Psoas muscle (tissue), 8 donors: ENCODE results near the gene POLR3C. TPM values are rescaled to one million over a fixed set of nuclear protein-coding genes. Genes with fewer than 3 reads are reported as not detected.
A peak's percentile ranks its signal among the peaks of the same experiment; 100 is the strongest.

ENCODE experiments used
- ATAC-seq, 4 donors: fragments of 200-7000 bp; cut with Tn5 transposase; one replicate each; pipeline ENCODE4 v1.9.1; 2020; ENCODE audit warnings: moderate library complexity in 3 of 4, mild to moderate bottlenecking in 2 of 4
- DNase-seq, 2 donors: peaks; one replicate each; pipeline ENCODE4 v3.0.0-alpha.2; 2020
- H3K27ac ChIP-seq: fragments of 200-600 bp; one replicate; pipeline ENCODE4 v1.8.0; 2022
- H3K27me3 ChIP-seq, 3 donors: fragments of 200-600 bp in 1 of 3; one replicate each; pipeline versions ENCODE4 v1.6.1 to v1.8.0; 2013 to 2022; ENCODE audit warnings: low read length in 2 of 3, mild to moderate bottlenecking in 2 of 3, moderate library complexity in 1 of 3; ENCODE audit not compliant: insufficient read depth in 3 of 3
- H3K36me3 ChIP-seq, 2 donors: fragments of 200-600 bp in 1 of 2; one replicate each; pipeline versions ENCODE4 v1.6.1 to v1.8.0; 2013 to 2022; ENCODE audit warnings: low read depth in 1 of 2, mild to moderate bottlenecking in 1 of 2, moderate library complexity in 1 of 2; ENCODE audit not compliant: insufficient read depth in 1 of 2
- H3K4me1 ChIP-seq: fragments of 200-600 bp; one replicate; pipeline ENCODE4 v1.8.0; 2022
- H3K4me3 ChIP-seq: fragments of 200-600 bp; one replicate; pipeline ENCODE4 v1.8.0; 2022; ENCODE audit warnings: mild to moderate bottlenecking
- H3K9me3 ChIP-seq: fragments of 200-600 bp; one replicate; pipeline ENCODE4 v1.8.0; 2022
- CTCF ChIP-seq: fragments of 200-600 bp; IDR thresholded peaks from one replicate; pipeline ENCODE4 v1.8.0; 2022; ENCODE audit warnings: antibody characterized with exemption
- WGBS, 3 donors: extraction: QIAGEN DNeasy Blood & Tissue Kit; methylation state at CpG; one replicate each; pipeline versions ENCODE4 v1.1.6 to v1.1.7; 2013; 5-methylcytosine and 5-hydroxymethylcytosine counted together
- intact Hi-C, 2 donors: fragments of 100-400 bp; cut with DNase I; formaldehyde crosslinking; loops; one replicate each; pipeline versions ENCODE4 v1.11.0 to v1.14.2; 2022
- polyA plus RNA-seq, 3 donors: library from polyadenylated mRNA; stranded (reverse); fragments of 200-250 nt; gene quantifications; one replicate each; pipeline ENCODE4 v1.2.3, GENCODE V29; 2013
- total RNA-seq, 4 donors: library from RNA; stranded (reverse); fragmentation: NEBNext Ultra II Directional in 2 of 4; extraction: Animal tissue kit (Norgen Biotek cat#: 25700) in 2 of 4; gene quantifications; one replicate each; pipeline versions ENCODE4 v1.2.1 to v1.2.4, GENCODE V29; 2021 to 2023
- donor health status: healthy with polysubstance abuse.
- donor health status: DM: no; HTN: no; CAD: no; lungs with moderate emphysema.
- donor health status: Bipolar disorder and iron deficiency.
- donor health status: healthy.
- donor health status: DM: yes; HTN: yes; CAD: no.
- donor health status: DM: no; HTN: no; CAD: no.
- donor health status: DM: no; HTN: no; CAD: no.
- donor health status: DM: yes; HTN: yes; CAD: no.

The POLR3C gene
- total and polyA plus RNA-seq, 7 donors, result 8.6 to 21.8 (median 16.8) TPM

- H3K9me3 ChIP-seq, result no peaks in the 10 kb centered on the region
- no peaks in the 10 kb centered on the region for H3K36me3 ChIP-seq
- ATAC-seq (no peak), DNase-seq (no peak)
- no peak overlapping the region for H3K4me3 ChIP-seq
- TF ChIP-seq CTCF, result no peak
- no peaks in the 10 kb centered on the region for H3K27me3 ChIP-seq
- WGBS, 3 donors, result 88 to 92% (median 89%) methylated on average over 7 of the region's 7 CpGs
- intact Hi-C loops, result no loop called here
- peaks cover under 1% of the 10 kb centered on the region for H3K4me1 ChIP-seq
- H3K27ac ChIP-seq, result no peak overlapping the region
These were observed 54.0 kb downstream of the POLR3C start for GRCh38 chr1:145877923-145878486.

DNA sequence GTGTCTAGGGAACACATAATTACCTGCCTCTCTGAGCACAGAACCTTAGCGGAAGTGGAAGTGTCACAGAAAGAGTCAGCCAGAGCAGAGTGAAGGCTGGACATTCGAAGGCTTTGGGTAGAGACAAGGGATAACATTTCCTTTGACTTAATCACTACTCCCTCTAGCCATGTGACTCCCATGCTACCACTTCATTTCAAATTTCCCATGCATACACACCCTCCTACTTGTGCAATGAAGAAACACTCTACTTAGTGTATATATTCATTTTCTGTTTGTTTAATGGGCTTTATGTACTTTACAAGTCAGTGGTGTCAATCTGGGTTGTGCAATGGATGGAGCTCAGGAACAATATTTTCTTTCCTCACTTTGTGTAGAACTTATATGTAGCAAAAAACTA lies 54.7 kb downstream of the POLR3C start:
- H3K36me3 ChIP-seq, result no peaks in the 10 kb centered on the region
- WGBS, 3 donors, result 73 to 85% (median 76%) methylated on average over 2 of the region's 2 CpGs
- H3K27me3 ChIP-seq, result no peaks in the 10 kb centered on the region
- no peak overlapping the region for H3K27ac ChIP-seq
- ATAC-seq (no peak), DNase-seq (no peak)
- H3K9me3 ChIP-seq, result no peaks in the 10 kb centered on the region
- no peak overlapping the region for H3K4me3 ChIP-seq
- H3K4me1 ChIP-seq, result no peaks in the 10 kb centered on the region
- TF ChIP-seq CTCF, result no peak
- intact Hi-C loops, result no loop called here

DNA sequence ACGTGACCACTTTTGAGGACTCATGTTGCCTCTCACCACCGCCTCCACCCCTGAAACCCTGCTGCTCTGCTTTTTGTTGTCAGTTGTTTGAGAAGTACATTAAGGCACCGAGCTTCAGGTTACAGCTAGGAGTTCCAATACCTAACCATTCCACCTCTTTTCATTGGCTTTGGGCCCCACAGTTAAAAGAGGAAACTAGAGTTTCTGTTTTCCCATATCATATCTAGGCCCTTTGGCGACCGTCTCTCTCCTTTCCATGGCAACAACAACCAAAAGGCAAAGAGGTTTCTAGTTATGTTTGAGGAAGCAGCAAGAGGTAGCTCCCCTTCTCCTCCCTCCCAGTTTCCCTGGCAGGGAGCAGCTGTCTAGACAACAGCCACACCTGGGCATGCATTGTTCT lies 55.8 kb downstream of the POLR3C start:
- ATAC-seq, result no peak
- WGBS, 3 donors, result 61 to 67% (median 66%) methylated on average over 5 of the region's 5 CpGs
- no peak overlapping the region for H3K27ac ChIP-seq
- H3K4me3 ChIP-seq, result no peak overlapping the region
- no peaks in the 10 kb centered on the region for H3K36me3 ChIP-seq
- DNase-seq, result no peak
- no peaks in the 10 kb centered on the region for H3K4me1 ChIP-seq
- H3K27me3 ChIP-seq, result no peaks in the 10 kb centered on the region
- intact Hi-C loops, result no loop called here
- H3K9me3 ChIP-seq, result no peaks in the 10 kb centered on the region
- no peak for TF ChIP-seq CTCF

DNA sequence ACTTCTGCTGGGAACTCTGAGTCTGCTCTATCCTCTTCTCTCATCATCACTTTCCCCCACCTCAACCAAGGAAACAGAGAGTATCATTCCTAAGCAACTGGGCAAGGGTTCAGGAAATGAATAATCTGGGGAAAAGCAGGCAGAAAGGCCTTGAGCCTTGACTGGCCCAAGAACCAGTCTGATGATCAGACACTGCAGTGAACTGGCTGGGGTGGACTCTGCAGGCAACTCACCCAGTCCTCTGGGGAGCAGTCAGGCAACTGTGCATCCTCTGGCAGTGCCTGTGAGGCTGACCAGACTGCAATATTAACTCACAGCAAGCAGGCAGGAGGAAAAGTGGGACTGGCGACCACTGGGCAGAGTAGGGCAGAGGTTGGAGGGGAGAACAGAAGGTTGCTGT lies 60.7 kb downstream of the POLR3C start:
- H3K27me3 ChIP-seq, result no peaks in the 10 kb centered on the region
- DNase-seq, result no peak
- no peaks in the 10 kb centered on the region for H3K9me3 ChIP-seq
- intact Hi-C loops, result loop anchor here in 1 of 2 donors (5.0 kb wide), 1 partner anchor 83 kb away; no protein-coding TSS in a partner anchor
- no peak for ATAC-seq
- no peak for TF ChIP-seq CTCF
- WGBS, 3 donors, result 90 to 98% (median 91%) methylated on average over 1 of the region's 1 CpG
- no peaks in the 10 kb centered on the region for H3K36me3 ChIP-seq
- no peak overlapping the region for H3K27ac ChIP-seq
- no peak overlapping the region for H3K4me3 ChIP-seq
- H3K4me1 ChIP-seq, result peaks cover 6% of the 10 kb centered on the region

GRCh38 chr1:145885738-145886287 lies 61.8 kb downstream of the POLR3C start, which contains the start of gene ANKRD35:
Gene ANKRD35, minus strand, starts transcription at chr1:145885866. Its CDS starts 108 bp downstream, at chr1:145885758.
- Histone ChIP-seq H3K9me3 (no peaks in the 10 kb centered on the region), H3K4me1 (peaks cover 16% of the 10 kb centered on the region), H3K36me3 (no peaks in the 10 kb centered on the region), H3K4me3 (peak within 1 kb of the TSS; percentile 88), H3K27me3 (no peaks in the 10 kb centered on the region), H3K27ac (peak within 1 kb of the TSS; percentile 3)
- ATAC-seq, result peak; percentile 83 to 91 (median 86)
- WGBS, 3 donors, result 0 to 1% (median 0%) methylated on average over 33 to 36 of the region's 36 CpGs
- no peak for TF ChIP-seq CTCF
- intact Hi-C loops, result loop anchor here in 1 of 2 donors (5.0 kb wide), 1 partner anchor 81 kb away; no protein-coding TSS in a partner anchor
- peak; percentile 89 to 92 for DNase-seq
